GM23338 (cell line): ENCODE measurements around the gene C22orf42.

Source experiments
- CTCF ChIP-seq, 2 experiments: fragments of 200-600 bp in 1 of 2; sonication (generic) in 1 of 2; conservative IDR thresholded peaks; 2 replicates each; pipeline versions ENCODE4 v1.5.1 to v1.6.1; 2016 to 2017; ENCODE audit warnings: antibody characterized with exemption in 2 of 2, low read depth in 2 of 2, mild to moderate bottlenecking in 2 of 2, moderate library complexity in 1 of 2
- EZH2 ChIP-seq: fragments of 200-600 bp; sonication (generic); IDR thresholded peaks from one replicate; pipeline ENCODE4 v1.8.0; 2017; ENCODE audit warnings: antibody characterized with exemption, mild to moderate bottlenecking, low read depth; ENCODE audit not compliant: unreplicated experiment
- NANOG ChIP-seq: IDR thresholded peaks from 2 replicates; pipeline ENCODE4 v1.6.1; 2016; ENCODE audit warnings: antibody characterized with exemption, borderline replicate concordance
- POLR2AphosphoS5 ChIP-seq: IDR thresholded peaks from 2 replicates; pipeline ENCODE4 v1.6.1; 2016; ENCODE audit warnings: antibody characterized with exemption, low read depth
- REST ChIP-seq: IDR thresholded peaks from one replicate; pipeline ENCODE4 v1.6.1; 2018; ENCODE audit warnings: antibody characterized with exemption; ENCODE audit not compliant: unreplicated experiment
- ZNF114 ChIP-seq: fragments of 250-450 bp; sonication (Bioruptor Pico); IDR thresholded peaks from 2 replicates; pipeline ENCODE4 v1.5.0; 2020; ENCODE audit warnings: mild to moderate bottlenecking, moderate library complexity

GRCh38 chr22:32144496-32145274 is 14.4 kb downstream of the C22orf42 start:
- TF ChIP-seq CTCF (conservative IDR thresholded peaks at IDR 0.05; ENCODE audit: low read depth in 2 of 2) (no peak), POLR2AphosphoS5 (no peak), ZNF114 (CRISPR knock-in tag) (no peak), REST (no peak), NANOG (no peak), EZH2 (no peak)
